OCI-LY3 (cell line): ENCODE measurements around the gene UBXN2A.

Experiments used
- H2AFZ ChIP-seq: fragments of 200-600, 300-600 bp; shearing (Covaris generic); 2 replicates; pipeline ENCODE4 v1.6.0; 2014; ENCODE audit warnings: antibody characterized with exemption, low read depth, low read length
- H3K27ac ChIP-seq: fragments of 200-600, 300-600 bp; sonication (generic); 2 replicates; pipeline ENCODE4 v1.5.1; 2014; ENCODE audit warnings: mild to moderate bottlenecking, low read length, moderate library complexity, mixed read lengths
- H3K27me3 ChIP-seq: fragments of 200-600, 300-600 bp; sonication (generic); 2 replicates; pipeline ENCODE4 v1.6.1; 2014; ENCODE audit warnings: low read depth, low read length, mixed read lengths
- H3K36me3 ChIP-seq: fragments of 200-600, 300-600 bp; sonication (generic); replicated peaks from 2 replicates; pipeline ENCODE3; 2014; ENCODE audit warnings: low read depth, low read length, mixed read lengths
- H3K4me1 ChIP-seq: fragments of 300-600, 200-600 bp; sonication (generic); 2 replicates; pipeline ENCODE4 v1.6.1; 2014; ENCODE audit warnings: low read length, mixed read lengths
- H3K4me2 ChIP-seq: fragments of 200-600, 300-600 bp; sonication (generic); 2 replicates; pipeline ENCODE4 v1.6.1; 2014; ENCODE audit warnings: low read length, mixed read lengths
- H3K4me3 ChIP-seq: fragments of 300-600, 200-600 bp; sonication (generic); 2 replicates; pipeline ENCODE4 v1.5.1; 2014; ENCODE audit warnings: antibody characterized with exemption, mild to moderate bottlenecking, low read length, moderate library complexity
- H3K79me2 ChIP-seq: fragments of 300-600, 200-600 bp; shearing (Covaris generic); 2 replicates; pipeline ENCODE4 v1.6.1; 2014; ENCODE audit warnings: mild to moderate bottlenecking, low read length, mixed read lengths
- H3K9ac ChIP-seq: fragments of 300-600, 200-600 bp; shearing (Covaris generic); 2 replicates; pipeline ENCODE4 v1.6.0; 2014; ENCODE audit warnings: mild to moderate bottlenecking, low read length, moderate library complexity
- H3K9me3 ChIP-seq: fragments of 200-600, 300-600 bp; shearing (Covaris generic); 2 replicates; pipeline ENCODE4 v1.6.1; 2014; ENCODE audit warnings: low read length, mixed read lengths; ENCODE audit not compliant: insufficient read depth
- H4K20me1 ChIP-seq: fragments of 200-600, 300-600 bp; sonication (generic); 2 replicates; pipeline ENCODE4 v1.6.1; 2016; ENCODE audit warnings: low read length, mixed read lengths; ENCODE audit not compliant: insufficient read depth
- EZH2phosphoT487 ChIP-seq: fragments of 200-600 bp; shearing (Covaris generic); IDR thresholded peaks from 2 replicates; pipeline ENCODE4 v1.6.1; 2018; ENCODE audit warnings: antibody characterized with exemption, mixed run types, low read depth
- TF ChIP-seq, protein P1 (sequence below): fragments of 200-600, 300-600 bp; sonication (generic); IDR thresholded peaks from 2 replicates; pipeline ENCODE4 v1.5.1; 2014; ENCODE audit warnings: antibody characterized with exemption, low read length, low read depth

Gene UBXN2A

DNA sequence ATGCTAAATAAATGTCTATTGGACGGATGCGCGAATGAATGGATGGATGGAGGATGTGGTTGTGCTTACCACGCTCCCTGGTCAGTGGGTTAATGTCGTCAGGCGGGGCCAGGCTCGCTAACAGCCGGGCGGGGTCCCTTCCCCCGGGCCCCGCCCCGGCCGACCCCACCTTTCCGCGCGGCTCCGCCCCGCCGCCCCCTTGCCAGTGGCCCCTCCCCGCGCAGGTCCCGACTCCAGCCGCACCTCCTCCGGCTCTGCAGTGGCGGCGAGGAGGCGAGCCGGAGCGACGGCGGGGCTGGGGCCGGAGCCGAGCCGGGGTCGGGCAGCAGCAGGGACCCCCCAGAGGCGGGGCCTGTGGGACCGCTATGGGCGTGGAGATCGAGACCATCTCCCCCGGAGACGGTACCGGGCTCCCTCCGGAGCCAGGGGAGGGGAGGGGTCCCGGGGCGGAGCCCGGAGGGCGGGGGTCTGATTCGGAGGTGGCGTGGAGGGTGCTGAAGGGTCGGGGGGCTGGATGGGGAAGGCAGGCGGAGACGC lies 109.3 kb downstream of the UBXN2A start, which contains the start of gene FKBP1B:
Gene FKBP1B, plus strand, starts transcription at position 257 of the 537 bp plus-strand sequence. Its CDS starts 109 bp downstream, at position 366.
- Histone ChIP-seq H4K20me1 (no peaks in the 10 kb centered on the region), H3K36me3 (no peaks in the 10 kb centered on the region), H3K9ac (peak within 1 kb of the TSS; percentile 34), H3K9me3 (no peaks in the 10 kb centered on the region), H3K79me2 (peaks cover 17% of the 10 kb centered on the region), H3K27me3 (0 out of 2 replicates have a peak, but pooled peaks cover 6% of the 10 kb centered on the region), H2AFZ (peak within 1 kb of the TSS; percentile 20), H3K4me3 (peak within 1 kb of the TSS; percentile 74), H3K27ac (no peak within 1 kb of the TSS), H3K4me2 (peak within 1 kb of the TSS; percentile 84), H3K4me1 (peaks cover 16% of the 10 kb centered on the region)
- no peak for TF ChIP-seq EZH2phosphoT487
- TF ChIP-seq, protein P1, sequence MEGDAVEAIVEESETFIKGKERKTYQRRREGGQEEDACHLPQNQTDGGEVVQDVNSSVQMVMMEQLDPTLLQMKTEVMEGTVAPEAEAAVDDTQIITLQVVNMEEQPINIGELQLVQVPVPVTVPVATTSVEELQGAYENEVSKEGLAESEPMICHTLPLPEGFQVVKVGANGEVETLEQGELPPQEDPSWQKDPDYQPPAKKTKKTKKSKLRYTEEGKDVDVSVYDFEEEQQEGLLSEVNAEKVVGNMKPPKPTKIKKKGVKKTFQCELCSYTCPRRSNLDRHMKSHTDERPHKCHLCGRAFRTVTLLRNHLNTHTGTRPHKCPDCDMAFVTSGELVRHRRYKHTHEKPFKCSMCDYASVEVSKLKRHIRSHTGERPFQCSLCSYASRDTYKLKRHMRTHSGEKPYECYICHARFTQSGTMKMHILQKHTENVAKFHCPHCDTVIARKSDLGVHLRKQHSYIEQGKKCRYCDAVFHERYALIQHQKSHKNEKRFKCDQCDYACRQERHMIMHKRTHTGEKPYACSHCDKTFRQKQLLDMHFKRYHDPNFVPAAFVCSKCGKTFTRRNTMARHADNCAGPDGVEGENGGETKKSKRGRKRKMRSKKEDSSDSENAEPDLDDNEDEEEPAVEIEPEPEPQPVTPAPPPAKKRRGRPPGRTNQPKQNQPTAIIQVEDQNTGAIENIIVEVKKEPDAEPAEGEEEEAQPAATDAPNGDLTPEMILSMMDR: no peak

DNA sequence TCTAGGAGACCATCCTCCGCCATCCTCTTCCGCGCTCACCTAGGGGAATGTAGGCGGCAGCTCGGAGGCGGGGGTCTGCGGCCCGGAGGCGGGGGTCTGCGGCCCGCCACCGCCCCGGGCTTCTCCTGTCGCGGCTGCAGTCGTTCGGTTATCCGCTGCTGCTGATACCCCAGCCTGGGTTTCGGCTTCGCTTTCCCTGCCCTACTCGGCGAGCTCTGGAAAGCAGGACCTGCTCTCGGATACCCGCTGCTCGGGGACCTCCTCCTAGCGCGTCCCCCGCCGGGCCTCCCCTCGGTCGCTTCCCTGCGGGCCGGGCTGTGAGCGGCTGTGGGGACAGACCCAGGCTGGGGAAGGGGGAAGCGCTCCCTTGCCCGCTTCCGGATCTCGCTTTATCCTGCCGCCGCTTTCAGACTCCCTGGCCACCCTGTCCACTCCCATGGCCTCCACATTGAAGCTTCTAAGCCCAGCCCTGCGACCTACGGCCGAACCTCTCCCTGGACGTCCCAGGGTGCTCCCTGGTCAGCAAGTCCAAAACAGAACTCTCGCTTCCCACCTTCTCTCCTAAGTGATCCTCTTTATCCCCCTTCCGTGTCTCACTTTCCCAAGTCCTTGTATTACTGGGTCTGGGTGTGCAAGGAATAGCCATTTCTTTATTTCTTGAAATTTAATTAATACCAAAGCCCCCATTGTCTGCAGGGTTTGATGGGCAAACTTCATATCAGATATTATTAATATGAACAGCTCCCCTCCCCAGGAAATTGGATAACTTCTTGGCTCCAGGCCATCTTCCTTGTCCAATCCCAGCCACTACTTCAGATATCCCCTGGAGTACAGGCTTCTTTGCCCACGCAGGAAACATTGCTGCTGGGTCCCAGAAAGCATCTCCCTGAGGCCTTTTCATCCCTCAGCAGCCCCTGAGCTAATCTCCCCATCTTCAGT lies 110.0 kb downstream of the UBXN2A start:
- H3K4me3 ChIP-seq: peak overlapping the region; percentile 74
- H3K36me3 ChIP-seq: no peaks in the 10 kb centered on the region

GRCh38 chr2:24051833-24052232 lies 111.6 kb downstream of the UBXN2A start:
- H4K20me1 ChIP-seq: no peaks in the 10 kb centered on the region
- no peak overlapping the region for H2AFZ ChIP-seq
- H3K4me2 ChIP-seq: no peak overlapping the region
- H3K4me1 ChIP-seq: peaks cover 10% of the 10 kb centered on the region
- 0 out of 2 replicates have a peak, but pooled peaks cover 6% of the 10 kb centered on the region for H3K27me3 ChIP-seq
- H3K4me3 ChIP-seq: no peak overlapping the region
- no peak overlapping the region for H3K9ac ChIP-seq
- TF ChIP-seq EZH2phosphoT487: no peak
- TF ChIP-seq, protein P1: no peak
- H3K79me2 ChIP-seq: peaks cover 3% of the 10 kb centered on the region; the same call in 1 of the 2 replicates
- no peaks in the 10 kb centered on the region for H3K36me3 ChIP-seq
- H3K9me3 ChIP-seq: no peaks in the 10 kb centered on the region
- H3K27ac ChIP-seq: no peak overlapping the region

More for the DNA sequence above, 110.0 kb downstream of the UBXN2A start:
- peaks cover 12% of the 10 kb centered on the region for H3K79me2 ChIP-seq
- 0 out of 2 replicates have a peak, but pooled peaks cover 6% of the 10 kb centered on the region for H3K27me3 ChIP-seq
- peak overlapping the region; percentile 84 for H3K4me2 ChIP-seq
- peak overlapping the region; percentile 34 for H3K9ac ChIP-seq
- no peak overlapping the region for H3K27ac ChIP-seq
- peak overlapping the region; percentile 20; the same call in 1 of the 2 replicates for H2AFZ ChIP-seq
- H3K9me3 ChIP-seq: no peaks in the 10 kb centered on the region
- peaks cover 16% of the 10 kb centered on the region for H3K4me1 ChIP-seq
- TF ChIP-seq, protein P1: no peak
- no peak for TF ChIP-seq EZH2phosphoT487
- no peaks in the 10 kb centered on the region for H4K20me1 ChIP-seq

GRCh38 chr2:24052951-24053350 lies 112.7 kb downstream of the UBXN2A start:
- H2AFZ ChIP-seq: no peak overlapping the region
- H3K27me3 ChIP-seq: 0 out of 2 replicates have a peak, but pooled peaks cover 6% of the 10 kb centered on the region
- peaks cover 5% of the 10 kb centered on the region for H3K4me1 ChIP-seq
- TF ChIP-seq, protein P1: no peak
- TF ChIP-seq EZH2phosphoT487: no peak
- H3K27ac ChIP-seq: no peak overlapping the region
- H3K9ac ChIP-seq: no peak overlapping the region
- H3K36me3 ChIP-seq: no peaks in the 10 kb centered on the region
- H3K4me3 ChIP-seq: no peak overlapping the region
- H3K79me2 ChIP-seq: no peaks in the 10 kb centered on the region
- H3K9me3 ChIP-seq: no peaks in the 10 kb centered on the region
- no peak overlapping the region for H3K4me2 ChIP-seq
- H4K20me1 ChIP-seq: no peaks in the 10 kb centered on the region
